ENCODE results near the gene TAC4.

Gene TAC4

DNA sequence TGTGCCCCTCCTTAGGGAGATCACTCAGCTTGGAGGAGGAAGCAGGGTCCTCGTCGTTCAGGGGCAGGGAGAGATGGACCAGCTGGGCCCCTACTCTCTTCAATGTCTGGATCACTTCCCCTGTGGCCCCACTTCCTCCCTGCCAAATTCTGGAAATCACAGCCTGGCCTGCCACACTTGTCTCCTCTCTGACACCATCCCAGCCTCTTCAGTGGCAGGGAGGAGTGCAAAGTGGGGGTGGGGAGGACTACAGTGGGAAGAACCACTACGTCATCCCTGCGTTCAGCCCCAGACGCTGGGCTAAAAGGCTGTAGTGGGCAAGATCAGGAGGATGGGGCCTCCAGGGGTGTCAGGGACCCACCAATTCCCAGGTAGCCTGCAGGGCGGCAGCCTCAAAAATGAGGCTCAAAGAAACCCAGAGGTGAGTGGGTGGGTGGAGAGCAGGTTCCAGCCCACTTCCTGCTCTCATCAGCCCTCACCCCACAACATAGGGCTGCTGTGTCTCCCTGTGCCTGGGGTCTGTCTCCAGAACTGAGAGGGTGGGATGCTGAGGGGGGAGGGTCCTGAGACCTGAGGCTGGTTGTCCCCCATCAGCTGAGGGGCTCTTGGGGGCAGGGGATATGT, 25.0 kb upstream of the TAC4 start:
- DNase-seq = no peak

DNA sequence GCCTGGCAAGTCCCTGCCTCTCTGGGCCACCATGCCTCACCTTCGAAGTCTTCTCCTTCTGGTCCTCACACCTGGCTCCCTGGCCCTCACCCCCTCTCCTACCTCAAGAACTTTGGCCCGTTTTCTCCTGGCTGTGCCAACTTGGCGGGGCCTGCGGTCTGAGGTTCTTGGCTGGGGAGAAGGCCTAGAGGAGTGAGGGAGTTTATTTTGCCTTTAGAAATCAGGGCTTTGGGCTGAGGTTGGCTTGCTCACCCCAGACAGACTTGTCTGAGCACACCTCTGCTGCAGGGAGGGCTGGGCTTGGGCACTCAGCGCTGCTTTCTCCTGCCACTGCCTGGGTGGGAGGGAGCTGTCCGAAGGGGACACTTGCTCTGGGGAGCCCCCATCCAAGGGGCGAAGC, 23.3 kb upstream of the TAC4 start:
- DNase-seq = no peak

DNA sequence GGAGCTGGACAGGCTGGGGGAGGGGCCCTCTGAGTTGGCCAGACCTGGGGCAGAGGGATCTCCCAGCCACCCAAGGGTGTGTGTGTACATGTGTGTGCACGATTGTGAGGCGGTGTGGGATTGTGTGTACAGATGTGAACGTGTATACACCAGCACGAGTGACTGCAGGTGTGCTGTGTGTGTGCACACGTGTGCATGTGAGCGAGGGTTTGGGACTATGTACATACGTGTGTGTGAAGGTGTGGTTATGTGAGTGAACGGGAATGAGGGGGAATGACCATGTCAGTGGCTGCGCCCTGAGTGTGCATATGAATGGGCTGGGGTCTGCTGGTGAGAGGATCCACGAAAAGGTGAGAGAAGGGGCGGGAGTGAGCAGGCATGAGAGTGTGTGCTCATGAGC, 22.4 kb upstream of the TAC4 start:
- no peak for DNase-seq

DNA sequence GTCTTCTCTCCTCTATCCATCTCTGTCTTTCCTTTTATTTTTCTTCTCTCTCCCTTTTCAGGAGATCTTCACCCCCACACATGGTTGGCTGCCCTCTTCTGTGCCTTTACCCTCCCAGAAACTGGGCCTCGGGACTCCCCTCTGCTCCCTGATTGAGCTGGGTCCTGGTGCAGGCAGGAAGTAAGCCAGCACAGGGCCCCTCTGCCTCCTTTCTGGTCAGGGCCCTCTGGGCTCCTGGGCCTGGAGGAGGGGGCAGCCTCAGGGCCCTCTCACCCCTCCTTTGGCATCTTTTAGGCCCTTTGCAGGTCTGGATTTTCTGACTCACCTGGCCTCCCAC, 21.1 kb upstream of the TAC4 start:
- no peak for DNase-seq

DNA sequence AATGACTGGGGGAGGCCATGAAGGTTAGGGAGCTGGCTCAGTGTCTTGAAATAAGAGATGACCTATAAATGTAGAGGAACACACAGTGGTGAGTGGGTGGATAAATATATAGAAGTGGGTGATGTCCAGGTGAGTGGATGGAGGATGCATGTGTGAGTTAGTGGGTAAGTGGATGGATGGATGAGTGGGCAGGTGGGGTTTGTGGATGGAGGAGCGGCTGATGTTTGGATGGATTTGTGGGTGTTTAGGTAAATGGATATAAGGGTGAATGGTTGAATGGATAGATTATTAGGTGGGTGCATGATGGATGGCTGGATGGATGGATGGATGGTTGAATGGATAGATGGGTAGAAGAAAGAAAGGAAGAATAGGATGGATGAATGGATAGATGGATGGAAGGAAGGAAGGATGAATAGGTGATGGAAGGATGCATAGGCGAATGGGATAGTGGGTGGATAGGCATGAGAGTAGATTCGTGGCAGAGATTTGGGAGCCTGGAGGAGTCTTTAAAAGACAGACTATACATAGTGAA, 19.1 kb upstream of the TAC4 start:
- DNase-seq = no peak

DNA sequence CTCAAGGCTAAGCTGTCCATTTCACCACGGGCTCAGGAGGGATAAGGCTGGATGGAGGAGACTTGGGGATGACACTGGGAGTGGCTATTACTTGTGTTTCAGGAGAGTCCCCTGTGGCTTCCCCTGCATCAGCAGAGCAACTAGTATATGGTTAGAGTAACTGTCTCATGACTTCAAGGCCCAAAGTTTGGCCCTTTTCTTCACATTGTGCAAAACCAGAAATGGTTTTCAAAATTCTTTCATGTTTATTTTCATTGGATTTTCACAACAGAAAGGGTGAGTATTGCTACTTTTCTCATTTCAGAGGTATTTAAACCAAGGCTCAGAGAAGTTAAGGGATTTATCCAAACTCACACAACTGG, 18.1 kb upstream of the TAC4 start:
- no peak for DNase-seq

DNA sequence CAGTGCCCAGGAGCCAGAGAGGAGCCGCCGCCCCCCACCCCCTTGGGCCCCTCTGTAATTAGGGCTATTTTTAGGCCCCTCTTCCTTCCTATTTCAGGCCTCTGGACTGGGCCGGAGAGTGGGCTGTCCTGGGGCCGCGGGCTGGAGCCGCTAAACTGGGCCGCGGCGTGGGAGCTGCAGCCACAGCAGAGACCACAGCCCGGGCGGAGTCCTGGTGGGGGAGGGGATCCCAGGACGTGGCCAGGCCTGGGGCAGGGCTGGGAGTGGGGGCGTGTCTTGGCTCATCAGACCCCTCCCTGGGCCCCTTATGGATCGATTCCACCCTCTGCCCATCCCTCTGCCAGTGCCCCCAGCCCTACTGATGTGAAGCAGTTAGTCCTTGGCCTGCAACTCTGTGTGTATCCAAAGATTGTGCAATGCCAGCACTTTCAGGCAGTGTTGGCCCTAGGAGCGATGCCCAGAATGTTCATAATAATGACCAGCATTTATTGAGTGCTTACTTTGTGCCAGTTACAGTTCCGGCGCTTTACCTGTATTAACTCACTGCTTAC, 15.0 kb upstream of the TAC4 start:
- no peak for DNase-seq

DNA sequence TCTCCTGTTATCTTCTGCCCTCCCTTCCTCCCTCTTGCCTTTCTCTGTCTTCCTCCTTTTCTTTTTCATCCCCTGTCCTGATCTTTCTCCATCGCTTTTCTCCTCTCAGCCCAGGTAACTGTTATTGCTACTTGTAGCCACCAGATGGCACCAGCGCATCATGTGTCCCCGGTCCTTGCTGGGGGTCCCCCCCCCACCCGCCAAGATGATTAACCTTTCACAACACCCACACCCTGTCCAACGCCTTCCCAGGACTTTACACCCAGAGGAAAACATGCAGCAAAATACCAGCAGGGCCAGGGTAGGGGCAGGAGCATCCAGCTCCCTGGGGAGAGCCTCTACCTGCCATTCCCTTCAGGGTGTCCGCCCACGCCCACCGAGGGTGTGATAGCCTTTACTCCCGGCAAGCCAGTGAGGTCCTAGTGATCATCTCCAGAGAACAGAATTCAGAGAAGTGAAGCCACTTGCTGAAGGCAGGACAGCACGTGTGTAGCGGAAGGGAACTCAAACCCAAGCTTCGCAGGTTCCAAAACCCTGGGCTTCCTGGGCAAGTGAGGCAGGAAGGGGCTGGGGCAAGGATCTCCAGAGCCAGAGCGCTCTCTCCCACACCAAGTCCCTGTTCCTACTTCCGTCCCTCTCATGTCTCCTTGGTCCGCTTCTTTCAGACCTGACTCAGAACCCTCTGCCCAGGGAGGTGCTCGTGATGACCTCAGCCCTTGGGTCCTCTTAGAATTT, 13.4 kb upstream of the TAC4 start:
- peak; percentile 60 to 66 for DNase-seq

DNA sequence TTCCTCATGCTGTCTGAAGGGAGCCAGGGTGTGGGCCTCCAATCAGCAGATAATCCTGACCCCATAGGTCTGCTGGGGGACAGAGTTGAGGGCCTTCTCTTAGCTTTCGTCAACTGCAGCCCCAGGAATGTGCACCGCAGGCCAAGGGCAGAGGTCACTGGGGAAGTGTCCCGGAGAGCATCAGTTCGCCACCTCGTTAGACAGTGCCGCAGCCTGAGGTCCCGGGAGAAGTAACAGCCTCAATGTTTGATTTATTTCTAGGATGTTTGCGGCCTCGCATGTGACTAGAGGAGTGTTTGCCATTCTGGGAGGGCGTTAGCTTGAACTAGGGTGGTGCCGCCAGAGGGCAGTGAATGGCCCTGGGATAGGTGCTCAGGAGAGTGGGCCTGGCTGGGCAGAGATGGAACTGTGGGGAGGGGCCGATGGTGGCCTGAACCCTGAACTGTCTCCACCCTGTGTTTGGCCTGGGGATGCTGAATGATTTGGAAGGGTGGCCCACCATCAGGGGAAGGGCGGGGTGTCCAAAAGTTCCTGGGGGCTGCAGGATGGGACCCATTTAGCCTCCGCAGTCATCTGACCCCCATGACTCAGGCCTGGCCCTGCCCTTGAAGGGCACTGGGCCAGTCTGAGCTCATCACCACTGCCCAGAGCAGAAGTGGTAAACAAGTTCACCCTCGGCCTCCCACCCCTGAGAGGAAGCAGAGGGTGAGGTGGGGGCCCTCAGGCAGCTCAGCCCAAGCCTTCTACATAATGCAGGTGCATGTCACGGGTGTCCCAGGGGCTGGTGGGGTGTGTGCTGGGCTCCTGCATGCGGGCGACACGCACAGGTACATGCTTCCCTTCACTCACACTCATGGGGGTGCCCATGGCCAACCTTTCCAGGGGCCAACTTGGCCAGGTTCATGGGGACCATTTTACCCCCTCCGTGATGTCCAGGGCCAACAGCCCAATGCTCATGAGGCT, 12.4 kb upstream of the TAC4 start:
- DNase-seq = no peak

DNA sequence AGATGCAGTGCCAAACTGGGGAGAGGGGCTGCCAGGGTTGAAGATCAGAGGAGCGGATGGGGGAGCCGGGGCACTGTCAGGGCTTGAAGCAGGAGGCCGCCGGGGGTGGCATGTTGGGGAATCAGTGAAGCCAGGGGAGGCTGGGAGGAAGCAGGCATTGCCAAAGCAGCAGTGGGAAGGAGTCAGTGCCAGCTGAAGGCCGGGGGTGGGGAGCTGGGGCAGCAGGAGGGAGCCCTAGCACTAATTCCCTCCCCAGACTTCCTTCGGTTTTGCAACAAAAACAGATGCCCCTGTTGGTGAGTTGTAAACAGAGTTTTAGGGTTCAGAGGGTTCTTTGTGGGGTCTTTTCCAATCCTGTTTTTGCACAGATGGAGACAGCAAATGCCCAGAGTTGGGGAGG, 10.9 kb upstream of the TAC4 start:
- DNase-seq = no peak

DNA sequence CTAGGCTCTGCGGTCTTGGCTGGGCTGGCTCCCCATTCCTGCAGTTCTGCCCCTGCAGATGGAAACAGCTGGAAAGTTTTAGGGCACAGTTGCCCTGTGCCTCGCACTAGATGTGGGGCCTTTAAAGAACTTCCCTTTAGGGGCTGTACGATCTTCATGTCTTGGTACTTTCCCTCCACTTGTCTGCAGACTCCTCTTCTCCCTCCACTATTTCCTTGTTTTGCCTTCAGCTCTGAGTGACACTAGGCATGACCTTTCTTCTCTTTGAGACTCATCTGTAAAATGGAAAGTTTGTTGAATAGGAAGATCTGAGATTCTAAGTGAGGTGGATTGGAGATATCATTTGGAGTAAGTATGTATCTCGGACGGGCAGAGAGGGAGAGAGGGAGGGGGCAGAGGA, 6.3 kb upstream of the TAC4 start:
- DNase-seq = no peak

DNA sequence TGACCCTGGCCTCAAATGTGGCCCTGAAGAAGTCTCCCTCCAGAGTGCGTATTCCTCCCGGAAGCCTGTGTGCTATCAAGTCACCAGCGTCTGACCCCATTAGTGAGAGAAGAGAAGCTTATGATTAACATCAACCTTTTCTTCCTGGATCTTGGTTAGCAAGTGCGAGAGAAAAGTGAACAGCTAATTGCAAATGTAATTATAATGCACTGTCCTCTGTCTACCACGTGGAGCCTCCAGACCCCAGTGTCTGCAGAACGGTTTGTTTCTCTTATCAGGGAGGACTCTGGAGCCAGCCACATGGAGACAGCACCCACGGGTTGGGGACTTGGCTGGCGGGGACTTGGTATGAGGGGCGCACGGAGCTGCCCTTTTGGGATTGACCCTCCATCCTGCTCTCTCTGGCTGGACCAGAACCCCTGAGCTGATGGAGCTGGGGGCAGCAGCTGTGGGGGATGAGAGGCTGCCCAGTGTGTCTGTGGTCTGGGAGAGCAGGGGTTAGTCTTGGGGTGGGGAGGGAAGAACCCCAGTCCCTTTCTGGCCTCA, 5.7 kb upstream of the TAC4 start:
- DNase-seq = no peak

DNA sequence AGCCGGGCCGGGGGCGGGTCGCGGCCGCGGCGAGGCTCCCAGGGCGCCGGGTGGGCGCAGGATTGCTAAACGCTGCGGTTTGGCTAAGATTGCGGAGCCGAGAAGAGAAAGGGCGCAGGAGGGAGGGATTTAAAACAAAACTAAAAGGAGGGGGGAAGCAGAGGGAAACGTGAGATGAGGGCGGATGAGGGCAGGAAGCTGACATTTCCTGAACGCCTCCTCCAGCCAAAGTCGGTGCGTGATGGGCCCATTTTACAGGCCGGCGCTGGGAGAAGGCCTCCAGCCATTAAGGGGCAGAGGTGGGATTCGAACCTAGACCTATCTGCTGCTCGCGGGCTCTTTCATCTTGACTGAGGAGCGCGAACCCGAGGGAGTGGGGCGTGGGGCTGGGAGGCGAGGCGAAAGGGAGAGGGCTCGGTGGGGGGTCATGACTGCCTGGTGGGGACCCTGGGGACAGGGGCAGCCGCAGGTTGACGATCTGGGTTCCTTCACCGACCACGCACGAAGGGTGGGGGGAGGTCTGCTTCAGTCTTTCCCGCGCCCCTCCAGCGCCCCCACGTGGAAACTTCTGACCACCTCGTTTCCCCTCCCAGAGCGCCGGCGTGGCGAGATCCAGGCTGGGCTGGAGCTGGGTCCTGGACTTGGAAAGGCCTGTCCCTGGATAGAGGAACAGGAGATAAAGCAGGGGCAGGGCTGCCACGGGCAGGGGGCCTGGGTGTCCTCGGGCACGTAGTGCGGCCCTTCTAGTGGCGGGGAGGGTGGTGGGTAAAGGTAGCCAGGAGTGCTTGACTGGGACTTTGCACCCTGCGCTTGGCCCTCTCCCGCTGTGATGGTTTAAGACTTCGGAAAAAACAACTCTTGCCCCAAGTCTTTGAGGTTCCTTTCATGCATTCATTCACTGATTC, 3.8 kb upstream of the TAC4 start:
- peak; percentile 70 to 74 for DNase-seq

DNA sequence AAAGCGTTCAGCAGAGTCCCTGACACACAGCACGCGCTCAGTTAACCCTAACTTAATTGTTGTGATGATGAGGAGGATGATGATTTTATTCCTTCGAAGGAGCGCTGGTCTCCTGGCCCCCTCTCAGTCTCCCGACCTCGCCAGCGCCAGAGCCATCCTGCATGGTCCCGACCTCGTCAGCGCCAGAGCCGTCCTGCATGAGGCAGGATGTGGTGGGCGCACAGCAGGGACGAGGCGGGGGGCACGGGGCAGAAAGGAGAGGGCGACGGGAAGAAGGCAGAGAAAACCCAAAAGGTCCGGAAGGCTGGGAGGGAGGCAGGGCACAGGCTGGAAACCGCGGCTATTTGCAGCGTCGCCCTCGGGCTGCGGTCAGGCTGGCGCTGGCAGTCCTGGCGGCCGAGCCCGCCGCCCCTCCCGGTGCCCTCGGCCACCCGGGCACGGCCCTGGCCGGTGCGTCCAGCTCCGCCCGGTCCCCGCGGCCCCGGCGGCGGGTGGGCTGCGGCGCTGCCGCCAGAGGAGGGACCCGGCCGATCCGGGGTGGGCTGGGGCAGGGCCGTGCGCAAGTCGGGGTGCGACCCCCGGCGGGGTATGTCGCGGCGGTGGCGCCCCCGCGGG, 3.0 kb upstream of the TAC4 start:
- DNase-seq = peak in 1 of 2 donors; percentile 21

DNA sequence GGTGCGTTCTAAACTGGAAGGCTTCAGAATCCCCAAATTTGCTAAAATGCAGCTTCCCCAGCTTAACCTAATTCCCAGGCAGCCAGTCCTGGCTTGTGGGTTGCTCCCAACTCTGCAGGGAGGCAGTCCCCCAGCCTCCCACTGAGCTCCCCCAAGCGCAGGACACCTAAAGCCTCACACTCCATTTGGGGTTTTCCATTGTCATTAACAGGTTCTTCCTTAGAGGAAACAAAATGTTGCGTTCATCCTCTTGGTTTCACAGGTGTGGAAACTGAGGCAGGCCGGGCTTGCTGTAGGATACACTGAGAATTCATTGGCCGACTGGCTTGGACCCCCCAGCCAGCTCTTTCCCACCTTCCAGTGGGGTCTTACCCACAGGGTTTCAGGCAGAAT, 2.3 kb upstream of the TAC4 start:
- no peak for DNase-seq

DNA sequence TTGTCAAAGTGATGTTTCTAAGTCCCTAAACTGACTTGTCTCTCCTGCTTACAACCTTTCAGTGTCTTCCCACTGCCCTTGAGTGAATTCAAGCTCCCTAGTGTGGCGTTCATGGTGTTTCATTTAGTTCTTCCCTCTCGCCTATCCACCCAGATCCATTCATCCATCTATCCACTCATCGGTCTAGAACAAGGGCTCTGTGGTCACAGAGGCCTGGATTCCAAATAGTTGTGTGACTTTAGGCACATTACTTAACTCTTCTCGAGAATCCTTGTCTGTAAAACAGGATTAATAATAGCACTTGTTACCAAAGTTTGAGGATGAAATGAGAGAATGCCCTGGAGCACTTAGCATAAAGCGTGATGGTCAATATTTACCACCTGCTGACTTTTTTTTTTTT, 870 bp upstream of the TAC4 start:
- DNase-seq = no peak

DNA sequence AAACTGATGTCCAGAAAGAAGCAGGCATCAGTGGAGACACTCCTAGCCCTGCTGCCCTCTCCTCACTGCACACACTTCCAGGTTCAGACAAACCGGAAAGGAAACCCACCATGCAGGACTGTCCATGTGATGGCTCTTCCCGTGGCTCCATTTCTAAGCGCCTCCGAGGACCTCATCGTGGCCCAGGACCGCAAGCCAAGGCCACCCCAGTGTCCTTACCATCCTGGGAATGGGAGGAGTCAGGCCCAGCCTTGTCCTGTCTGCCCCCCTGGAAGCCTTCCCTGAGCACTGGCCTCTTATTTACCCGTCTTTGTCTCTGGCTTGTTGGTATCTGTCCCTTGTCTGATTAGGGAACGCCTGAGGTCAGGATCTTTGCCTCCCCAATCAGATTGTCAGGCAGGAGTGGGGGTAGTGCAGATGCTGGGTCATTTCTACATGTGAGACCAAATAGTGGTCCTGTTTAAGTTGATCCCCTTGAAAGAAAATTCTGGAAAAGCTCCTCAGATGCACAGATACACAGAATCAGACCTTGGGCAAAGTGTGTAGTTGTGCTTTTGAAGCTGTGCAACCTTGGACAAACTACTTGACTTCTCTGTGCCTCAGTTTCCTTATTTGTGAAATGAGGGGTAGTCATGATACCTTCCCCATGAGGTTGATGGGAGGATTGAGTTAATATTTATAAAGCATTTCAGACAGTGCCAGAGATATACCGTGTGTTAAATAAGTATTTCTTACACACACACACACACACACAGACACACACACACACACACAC, 744 bp downstream of the TAC4 start:
- DNase-seq = no peak

DNA sequence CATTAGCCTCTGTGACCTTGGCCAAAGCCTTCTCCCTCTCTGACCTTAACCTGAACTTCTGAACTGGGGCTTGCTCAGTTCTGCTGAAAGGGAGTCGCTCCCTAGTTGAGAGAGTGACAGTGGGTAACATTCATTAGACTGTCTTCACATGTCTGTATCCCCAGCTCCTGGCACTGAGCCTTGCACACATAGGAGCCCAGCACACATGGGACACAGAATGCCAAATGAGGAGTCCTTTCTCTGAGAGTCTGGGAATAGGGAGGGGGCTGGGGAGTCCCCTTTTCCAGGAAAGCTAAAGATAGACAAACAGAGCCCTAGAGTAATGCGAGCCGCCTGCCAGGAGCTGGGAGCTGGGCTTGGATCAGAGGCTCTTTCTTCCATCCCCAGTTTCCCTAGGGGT, 2.5 kb downstream of the TAC4 start:
- no peak for DNase-seq

DNA sequence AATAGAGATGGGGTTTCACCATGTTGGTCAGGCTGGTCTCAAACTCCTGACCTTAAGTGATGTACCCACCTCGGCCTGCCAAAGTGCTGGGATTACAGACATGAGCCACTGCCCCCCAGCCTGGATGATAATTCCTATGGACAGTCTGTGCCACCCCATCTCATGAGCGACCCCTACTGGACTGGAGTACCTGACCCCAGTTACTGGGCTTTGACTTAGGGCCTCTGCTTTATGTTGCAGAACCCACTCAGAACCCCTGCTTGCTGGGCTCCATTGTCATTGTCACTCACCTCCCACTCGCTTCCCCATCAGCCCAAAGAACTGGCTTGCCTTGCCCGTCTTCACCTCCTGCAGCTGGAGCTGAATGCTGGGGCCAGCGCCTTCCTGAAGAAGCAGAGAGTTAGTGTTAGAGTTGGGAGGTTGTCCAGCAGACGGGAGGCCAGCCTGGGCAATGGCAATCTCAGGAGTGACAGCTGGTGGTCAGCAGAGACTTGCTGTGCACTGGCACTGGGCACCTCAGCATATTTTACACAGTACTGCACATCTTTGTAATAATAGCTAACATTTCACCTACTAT, 4.0 kb downstream of the TAC4 start:
- DNase-seq = peak in 1 of 2 donors; percentile 45

DNA sequence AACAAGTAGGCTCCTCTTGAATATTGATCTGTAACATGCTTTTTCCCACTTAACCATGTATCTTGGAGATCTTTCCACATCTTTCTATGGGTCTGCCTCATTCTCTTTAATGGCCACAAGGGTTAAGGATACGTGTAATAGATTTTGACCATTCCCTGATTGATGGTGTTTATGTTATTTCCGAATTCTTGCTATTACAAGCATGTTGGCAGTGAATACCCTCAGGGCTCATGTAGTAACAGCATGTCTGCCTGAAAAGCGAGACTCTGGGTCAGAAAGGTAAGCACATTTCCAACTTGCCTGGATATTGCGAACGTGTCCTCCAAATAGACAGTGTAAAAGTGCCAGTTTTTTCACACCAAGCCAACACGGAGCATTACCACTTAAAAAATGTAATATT, 5.0 kb downstream of the TAC4 start:
- no peak for DNase-seq

Data from CD4-positive, alpha-beta T cell treated with Interferon alpha-2 for 1 hour (primary cell).